HEK293T (cell line): ENCODE measurements around the gene DAG1.

Experiments used
- FOXA1 ChIP-seq: fragments of 450-650 bp; IDR thresholded peaks from 2 replicates; pipeline ENCODE4 v1.6.1; 2016; ENCODE audit warnings: mild to moderate bottlenecking
- HDGF ChIP-seq: fragments of 450-650 bp; IDR thresholded peaks from 2 replicates; pipeline ENCODE4 v1.6.1; 2017; ENCODE audit warnings: antibody characterized with exemption, borderline replicate concordance
- L3MBTL2 ChIP-seq: fragments of 450-650 bp; conservative IDR thresholded peaks from 2 replicates; pipeline ENCODE4 v1.6.1; 2016; ENCODE audit warnings: mild to moderate bottlenecking
- SP1 ChIP-seq: fragments of 450-650 bp; IDR thresholded peaks from 2 replicates; pipeline ENCODE4 v1.6.1; 2017
- TARDBP ChIP-seq: fragments of 450-650 bp; IDR thresholded peaks from 2 replicates; pipeline ENCODE4 v1.6.1; 2016

GRCh38 chr3:49518441-49518840, 48.4 kb downstream of the DAG1 start:
- no peak for TF ChIP-seq SP1
- TF ChIP-seq L3MBTL2, result no peak
- TF ChIP-seq FOXA1, result no peak
- no peak for TF ChIP-seq TARDBP
- TF ChIP-seq HDGF, result no peak
